SK-N-SH (cell line): ENCODE results near the gene NFIX. TPM values are rescaled to one million over a fixed set of nuclear protein-coding genes. Genes with fewer than 3 reads are reported as not detected.

Source experiments
- CTCF ChIA-PET: fragments of 300-600, 350-600 bp; formaldehyde crosslinking; extraction: SDS; loops from one replicate; lab custom pipeline; 2021; lab: Yijun Ruan, JAX
- POLR2A ChIA-PET: fragments of 350-600 bp; sonication (Branson Sonifier 250); formaldehyde crosslinking; extraction: SDS; loops from one replicate; lab custom pipeline; 2020; ENCODE audit warnings: antibody characterized with exemption, inconsistent platforms; lab: Yijun Ruan, JAX
- DNase-seq: peaks from one replicate; pipeline ENCODE4 v3.0.0; 2012
- H2AFZ ChIP-seq: fragments of 200-600 bp; sonication (generic); 2 replicates; pipeline ENCODE4 v1.8.1; 2016; ENCODE audit warnings: antibody characterized with exemption, mild to moderate bottlenecking, low read depth
- H3F3A ChIP-seq: fragments of 200-600 bp; sonication (generic); replicated peaks from 2 replicates; pipeline ENCODE3; 2016; ENCODE audit warnings: antibody characterized with exemption, mild to moderate bottlenecking; ENCODE audit not compliant: insufficient read depth
- H3K27ac ChIP-seq, 2 experiments: fragments of 200-500 bp in 1 of 2; fragments of 200-600 bp in 1 of 2; sonication (Bioruptor generic) in 1 of 2; sonication (generic), shearing (Covaris generic) in 1 of 2; 2 replicates each; pipeline versions ENCODE4 v1.5.1 to v1.6.1; 2014 to 2016; ENCODE audit warnings: low read depth in 2 of 2, inconsistent platforms in 1 of 2, low read length in 1 of 2, mild to moderate bottlenecking in 1 of 2, mixed read lengths in 1 of 2
- H3K27me3 ChIP-seq: fragments of 200-600 bp; sonication (generic), shearing (Covaris generic); 2 replicates; pipeline ENCODE4 v1.6.1; 2016; ENCODE audit warnings: mixed run types; ENCODE audit not compliant: insufficient read depth
- H3K36me3 ChIP-seq, 2 experiments: fragments of 200-500 bp in 1 of 2; fragments of 200-600 bp in 1 of 2; sonication (Bioruptor generic) in 1 of 2; sonication (generic) in 1 of 2; replicated peaks in 1 of 2; 2 replicates each; pipeline versions ENCODE3 to v1.5.1; 2014 to 2016; ENCODE audit warnings: low read length in 1 of 2, mild to moderate bottlenecking in 1 of 2; ENCODE audit not compliant: insufficient read depth in 2 of 2, control insufficient read depth in 1 of 2
- H3K4me1 ChIP-seq, 2 experiments: fragments of 200-500 bp in 1 of 2; fragments of 200-600 bp in 1 of 2; sonication (Bioruptor generic) in 1 of 2; sonication (generic), shearing (Covaris generic) in 1 of 2; 2 replicates each; pipeline versions ENCODE4 v1.5.1 to v1.6.1; 2014 to 2016; ENCODE audit warnings: low read depth in 1 of 2, low read length in 1 of 2, mixed run types in 1 of 2; ENCODE audit not compliant: insufficient read depth in 2 of 2, control insufficient read depth in 1 of 2
- H3K4me2 ChIP-seq: fragments of 200-600 bp; sonication (generic), shearing (Covaris generic); 2 replicates; pipeline ENCODE4 v1.6.1; 2017; ENCODE audit warnings: mixed run types
- H3K4me3 ChIP-seq, 2 experiments: fragments of 200-500 bp in 1 of 2; fragments of 200-600 bp in 1 of 2; sonication (Bioruptor generic) in 1 of 2; sonication (generic), shearing (Covaris generic) in 1 of 2; 2 replicates each; pipeline versions ENCODE4 v1.5.1 to v1.8.1; 2014 to 2016; ENCODE audit warnings: low read depth in 2 of 2, inconsistent platforms in 1 of 2, low read length in 1 of 2, mild to moderate bottlenecking in 1 of 2, mixed read lengths in 1 of 2, moderate library complexity in 1 of 2
- H3K79me2 ChIP-seq: fragments of 200-600 bp; sonication (generic); 2 replicates; pipeline ENCODE4 v1.8.1; 2017; ENCODE audit warnings: mild to moderate bottlenecking; ENCODE audit not compliant: insufficient read depth
- H3K9ac ChIP-seq: fragments of 200-600 bp; sonication (generic); 2 replicates; pipeline ENCODE4 v1.6.1; 2017; ENCODE audit warnings: mixed run types
- H3K9me2 ChIP-seq: fragments of 200-600 bp; sonication (generic); 2 replicates; pipeline ENCODE4 v1.6.1; 2017; ENCODE audit warnings: mixed run types
- H3K9me3 ChIP-seq: fragments of 200-600 bp; sonication (generic); 2 replicates; pipeline ENCODE4 v1.6.1; 2017; ENCODE audit warnings: mixed run types, mild to moderate bottlenecking, moderate library complexity
- H4K20me1 ChIP-seq: fragments of 200-600 bp; sonication (generic); 2 replicates; pipeline ENCODE4 v1.6.1; 2017; ENCODE audit warnings: mild to moderate bottlenecking, mixed run types; ENCODE audit not compliant: insufficient read depth
- CHD2 ChIP-seq: fragments of 150-350 bp; IDR thresholded peaks from 2 replicates; pipeline ENCODE4 v1.6.1; 2018; ENCODE audit warnings: low read length; ENCODE audit not compliant: partially characterized antibody
- ELF1 ChIP-seq: IDR thresholded peaks from 2 replicates; pipeline ENCODE4 v1.4.0; 2012
- EZH2phosphoT487 ChIP-seq: fragments of 200-600 bp; sonication (generic); IDR thresholded peaks from 2 replicates; pipeline ENCODE4 v1.6.1; 2017; ENCODE audit warnings: low read depth, mixed run types, mild to moderate bottlenecking, antibody characterized with exemption, moderate library complexity, borderline replicate concordance
- FOSL2 ChIP-seq: IDR thresholded peaks from 2 replicates; pipeline ENCODE4 v1.4.0; 2012; ENCODE audit warnings: low read depth, mild to moderate bottlenecking, moderate library complexity, borderline replicate concordance
- POLR2AphosphoS5 ChIP-seq: IDR thresholded peaks from 2 replicates; pipeline ENCODE4 v1.6.1; 2012; ENCODE audit warnings: low read depth, low read length
- TAF1 ChIP-seq: IDR thresholded peaks from 2 replicates; pipeline ENCODE4 v1.6.1; 2012; ENCODE audit warnings: low read depth, mild to moderate bottlenecking, low read length, moderate library complexity, borderline replicate concordance
- TCF12 ChIP-seq: IDR thresholded peaks from 2 replicates; pipeline ENCODE4 v1.4.0; 2012
- WGBS: methylation state at CpG from one replicate; pipeline ENCODE4 v1.1.6; 2017; ENCODE audit warnings: low lambda C conversion rate; 5-methylcytosine and 5-hydroxymethylcytosine counted together
- polyA plus RNA-seq, 3 experiments: library from polyadenylated mRNA; depleted of rRNA; stranded (reverse); fragments of >200 nt; gene quantifications; 2 replicates each; pipeline ENCODE4 v1.2.3, GENCODE V29; 2012
- TF ChIP-seq, protein P1 (sequence below): fragments of 200-600 bp; sonication (generic); IDR thresholded peaks from 2 replicates; pipeline ENCODE4 v1.6.1; 2017; ENCODE audit warnings: antibody characterized with exemption, mild to moderate bottlenecking, moderate library complexity
- TF ChIP-seq, protein P2 (sequence below): fragments of 150-350 bp; IDR thresholded peaks from 2 replicates; pipeline ENCODE4 v1.6.1; 2016; ENCODE audit warnings: mild to moderate bottlenecking, low read depth, low read length

The NFIX gene
- polyA plus RNA-seq, 1 of the 3 experiments (the other 2 are of a cell fraction) = 14.8 TPM

DNA sequence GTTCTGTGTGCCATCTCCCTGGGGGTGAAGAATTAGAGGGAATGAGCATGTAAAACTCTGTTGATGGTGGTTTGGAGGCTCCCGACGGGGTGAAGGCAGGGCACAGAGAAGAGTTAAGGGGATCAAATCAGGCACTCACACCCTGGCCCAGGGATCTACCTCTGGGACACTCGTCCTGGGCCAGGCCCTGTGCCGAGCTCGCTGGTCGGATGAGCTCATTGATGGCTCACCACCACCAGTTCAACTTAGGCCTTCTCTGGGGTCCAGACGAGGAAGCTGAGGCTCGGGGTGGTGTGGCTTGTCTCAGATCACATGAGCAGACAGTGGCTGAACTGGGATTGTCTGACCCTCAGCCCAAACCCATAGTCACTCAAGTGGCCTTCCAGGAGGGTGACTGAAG lies 124.4 kb downstream of the NFIX start:
- peak overlapping the region; percentile 97; the same call in 1 of the 2 replicates for H3K9ac ChIP-seq
- peaks cover 88% of the 10 kb centered on the region for H3K79me2 ChIP-seq
- H3K27ac ChIP-seq = peak overlapping the region in 1 of 2 experiments; percentile 45; a peak in 2 of 4 replicates
- no peaks in the 10 kb centered on the region for H3K9me3 ChIP-seq
- peak overlapping the region; percentile 87 to 98; a peak in 3 of 4 replicates for H3K4me3 ChIP-seq
- WGBS = 93% methylated on average over 2 of the region's 8 CpGs
- peak overlapping the region; percentile 83 for H3K4me2 ChIP-seq
- H4K20me1 ChIP-seq = peaks cover 58% of the 10 kb centered on the region
- H3K27me3 ChIP-seq = no peaks in the 10 kb centered on the region
- no peak for TF ChIP-seq TAF1
- TF ChIP-seq CHD2 = no peak
- no peak for TF ChIP-seq EZH2phosphoT487
- TF ChIP-seq TCF12 = no peak
- TF ChIP-seq, all 33 proteins: peak for 0
- Histone ChIP-seq H2AFZ (no peak overlapping the region), H3K36me3 (peaks cover 0 to 16% of the 10 kb centered on the region in 2 experiments), H3K9me2 (no peaks in the 10 kb centered on the region), H3F3A (peaks cover 4% of the 10 kb centered on the region), H3K4me1 (peaks cover 22 to 27% of the 10 kb centered on the region in 2 experiments; a peak in 2 of 4 replicates)
- ChIA-PET CTCF (interaction anchor here (0.7 to 4.0 kb wide), 10 partner anchors 10 to 470 kb away, joined by 3 to 20 read pairs (median 4); partner anchors contain the start of genes IER2 and STX10), POLR2A (interaction anchor here (0.6 to 3.7 kb wide), 3 partner anchors 30 to 150 kb away, joined by 3 to 16 read pairs (median 14); partner anchors contain the start of genes DAND5, IER2 and STX10)
- no peak for DNase-seq

DNA sequence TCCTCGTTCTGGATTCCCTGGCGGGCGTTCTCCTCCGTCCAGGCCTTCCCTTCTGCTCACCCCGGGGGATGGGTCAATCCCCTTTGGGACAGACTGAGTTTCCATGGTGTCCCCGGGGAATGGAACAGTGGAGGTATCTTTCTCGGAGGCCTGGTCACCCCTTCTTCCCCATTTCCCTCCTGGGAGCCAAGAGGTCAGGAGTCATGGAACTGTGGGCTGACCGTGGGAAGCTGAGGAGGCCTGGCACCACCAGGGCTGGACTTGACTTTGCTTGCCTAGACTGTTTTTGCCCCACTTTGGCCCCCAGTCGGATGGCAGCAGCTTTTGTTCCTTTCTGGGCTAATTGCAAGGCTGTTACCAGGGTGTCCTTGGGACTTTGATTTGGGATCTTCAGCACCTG lies 124.8 kb downstream of the NFIX start:
- H3K9ac ChIP-seq = no peak overlapping the region
- H3K79me2 ChIP-seq = peaks cover 88% of the 10 kb centered on the region
- peak overlapping the region; percentile 83 for H3K4me2 ChIP-seq
- 60% methylated on average over 3 of the region's 9 CpGs for WGBS
- H4K20me1 ChIP-seq = peaks cover 62% of the 10 kb centered on the region
- no peak overlapping the region for H2AFZ ChIP-seq
- H3K27ac ChIP-seq = no peak overlapping the region
- no peak for DNase-seq
- CTCF ChIA-PET = interaction anchor here (0.7 to 4.0 kb wide), 6 partner anchors 9 to 155 kb away, joined by 4 to 20 read pairs (median 4); partner anchors contain the start of genes IER2 and STX10
- peaks cover 0 to 17% of the 10 kb centered on the region in 2 experiments for H3K36me3 ChIP-seq
- TF ChIP-seq, protein P1, sequence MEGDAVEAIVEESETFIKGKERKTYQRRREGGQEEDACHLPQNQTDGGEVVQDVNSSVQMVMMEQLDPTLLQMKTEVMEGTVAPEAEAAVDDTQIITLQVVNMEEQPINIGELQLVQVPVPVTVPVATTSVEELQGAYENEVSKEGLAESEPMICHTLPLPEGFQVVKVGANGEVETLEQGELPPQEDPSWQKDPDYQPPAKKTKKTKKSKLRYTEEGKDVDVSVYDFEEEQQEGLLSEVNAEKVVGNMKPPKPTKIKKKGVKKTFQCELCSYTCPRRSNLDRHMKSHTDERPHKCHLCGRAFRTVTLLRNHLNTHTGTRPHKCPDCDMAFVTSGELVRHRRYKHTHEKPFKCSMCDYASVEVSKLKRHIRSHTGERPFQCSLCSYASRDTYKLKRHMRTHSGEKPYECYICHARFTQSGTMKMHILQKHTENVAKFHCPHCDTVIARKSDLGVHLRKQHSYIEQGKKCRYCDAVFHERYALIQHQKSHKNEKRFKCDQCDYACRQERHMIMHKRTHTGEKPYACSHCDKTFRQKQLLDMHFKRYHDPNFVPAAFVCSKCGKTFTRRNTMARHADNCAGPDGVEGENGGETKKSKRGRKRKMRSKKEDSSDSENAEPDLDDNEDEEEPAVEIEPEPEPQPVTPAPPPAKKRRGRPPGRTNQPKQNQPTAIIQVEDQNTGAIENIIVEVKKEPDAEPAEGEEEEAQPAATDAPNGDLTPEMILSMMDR = no peak
- no peak for TF ChIP-seq POLR2AphosphoS5
- no peak for TF ChIP-seq ELF1
- no peak for TF ChIP-seq FOSL2
- TF ChIP-seq, protein P2, sequence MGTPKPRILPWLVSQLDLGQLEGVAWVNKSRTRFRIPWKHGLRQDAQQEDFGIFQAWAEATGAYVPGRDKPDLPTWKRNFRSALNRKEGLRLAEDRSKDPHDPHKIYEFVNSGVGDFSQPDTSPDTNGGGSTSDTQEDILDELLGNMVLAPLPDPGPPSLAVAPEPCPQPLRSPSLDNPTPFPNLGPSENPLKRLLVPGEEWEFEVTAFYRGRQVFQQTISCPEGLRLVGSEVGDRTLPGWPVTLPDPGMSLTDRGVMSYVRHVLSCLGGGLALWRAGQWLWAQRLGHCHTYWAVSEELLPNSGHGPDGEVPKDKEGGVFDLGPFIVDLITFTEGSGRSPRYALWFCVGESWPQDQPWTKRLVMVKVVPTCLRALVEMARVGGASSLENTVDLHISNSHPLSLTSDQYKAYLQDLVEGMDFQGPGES = no peak
- POLR2A ChIA-PET = interaction anchor here (3.7 kb wide), 1 partner anchor 32 kb away, joined by 16 read pairs; no protein-coding TSS in a partner anchor
- no peaks in the 10 kb centered on the region for H3K27me3 ChIP-seq
- peaks cover 22 to 27% of the 10 kb centered on the region in 2 experiments; a peak in 2 of 4 replicates for H3K4me1 ChIP-seq
- peaks cover 4% of the 10 kb centered on the region for H3F3A ChIP-seq
- H3K4me3 ChIP-seq = no peak overlapping the region
- no peaks in the 10 kb centered on the region for H3K9me2 ChIP-seq
- H3K9me3 ChIP-seq = no peaks in the 10 kb centered on the region
